ENCODE results near the gene ACTN3.

GRCh38 chr11:66598993-66599392 is 52.3 kb downstream of the ACTN3 start:
- TF ChIP-seq CTCF (IDR thresholded peaks at IDR 0.05): no peak
- TF ChIP-seq EP300 (IDR thresholded peaks at IDR 0.05): no peak
- no peak for TF ChIP-seq POLR2A (IDR thresholded peaks at IDR 0.05)
